ENCODE measurements around the gene ATP5PF. TPM values are rescaled to one million over a fixed set of nuclear protein-coding genes. Genes with fewer than 3 reads are reported as not detected.
"Not testable (repeated sequence)": the region's sequence is repeated elsewhere in the genome, so short reads cannot be mapped to it uniquely, and the experiment has no call there.

ATP5PF gene
- total RNA-seq, 1 donor from 2014 or later: 53.3 TPM

- DNase-seq: no peak
Measured at GRCh38 chr21:25722631-25723030, 12.1 kb downstream of the ATP5PF start.

GRCh38 chr21:25721987-25722386 is 12.7 kb downstream of the ATP5PF start:
- no peak for DNase-seq

- no peak for DNase-seq
Measured at GRCh38 chr21:25717491-25718147, 17.1 kb downstream of the ATP5PF start.

- not testable (repeated sequence) for DNase-seq
Measured at GRCh38 chr21:25714066-25714465, 20.6 kb downstream of the ATP5PF start.

GRCh38 chr21:25710550-25710949 is 24.2 kb downstream of the ATP5PF start:
- DNase-seq: no peak

GRCh38 chr21:25709684-25710265 is 24.9 kb downstream of the ATP5PF start:
- DNase-seq: no peak

GRCh38 chr21:25708467-25709065 is 26.1 kb downstream of the ATP5PF start:
- DNase-seq: no peak

- no peak for DNase-seq
Measured at GRCh38 chr21:25701529-25701928, 33.2 kb downstream of the ATP5PF start.

GRCh38 chr21:25700741-25701140 is 34.0 kb downstream of the ATP5PF start:
- no peak for DNase-seq

GRCh38 chr21:25695461-25695860 is 39.2 kb downstream of the ATP5PF start:
- not testable (repeated sequence) for DNase-seq

GRCh38 chr21:25691976-25692375 is 42.7 kb downstream of the ATP5PF start:
- DNase-seq: no peak

- DNase-seq: no peak
Measured at GRCh38 chr21:25689226-25689625, 45.5 kb downstream of the ATP5PF start.

- no peak for DNase-seq
Measured at GRCh38 chr21:25688275-25689155, 46.2 kb downstream of the ATP5PF start.

- no peak for DNase-seq
Measured at GRCh38 chr21:25687787-25688186, 46.9 kb downstream of the ATP5PF start.

GRCh38 chr21:25682382-25682781 is 52.3 kb downstream of the ATP5PF start:
- DNase-seq: no peak

GRCh38 chr21:25676451-25676850 is 58.3 kb downstream of the ATP5PF start:
- DNase-seq: no peak

Other genes starting within 250 kb of the ATP5PF start
- 32.3 TPM for gene MRPL39, start 127.4 kb downstream of the ATP5PF start, total RNA-seq
- gene JAM2, start 95.6 kb downstream of the ATP5PF start, total RNA-seq: 22.3 TPM
- gene GABPA, start 68 bp upstream of the ATP5PF start, total RNA-seq: 50.8 TPM

Measured in occipital lobe (tissue), 2 donors.